Measurements from ENCODE around the gene LBHD2. TPM values are rescaled to one million over a fixed set of nuclear protein-coding genes. Genes with fewer than 3 reads are reported as not detected.
A peak's percentile ranks its signal among the peaks of the same experiment; 100 is the strongest.

LBHD2 gene
- total and polyA plus RNA-seq, 8 donors = not detected

DNA sequence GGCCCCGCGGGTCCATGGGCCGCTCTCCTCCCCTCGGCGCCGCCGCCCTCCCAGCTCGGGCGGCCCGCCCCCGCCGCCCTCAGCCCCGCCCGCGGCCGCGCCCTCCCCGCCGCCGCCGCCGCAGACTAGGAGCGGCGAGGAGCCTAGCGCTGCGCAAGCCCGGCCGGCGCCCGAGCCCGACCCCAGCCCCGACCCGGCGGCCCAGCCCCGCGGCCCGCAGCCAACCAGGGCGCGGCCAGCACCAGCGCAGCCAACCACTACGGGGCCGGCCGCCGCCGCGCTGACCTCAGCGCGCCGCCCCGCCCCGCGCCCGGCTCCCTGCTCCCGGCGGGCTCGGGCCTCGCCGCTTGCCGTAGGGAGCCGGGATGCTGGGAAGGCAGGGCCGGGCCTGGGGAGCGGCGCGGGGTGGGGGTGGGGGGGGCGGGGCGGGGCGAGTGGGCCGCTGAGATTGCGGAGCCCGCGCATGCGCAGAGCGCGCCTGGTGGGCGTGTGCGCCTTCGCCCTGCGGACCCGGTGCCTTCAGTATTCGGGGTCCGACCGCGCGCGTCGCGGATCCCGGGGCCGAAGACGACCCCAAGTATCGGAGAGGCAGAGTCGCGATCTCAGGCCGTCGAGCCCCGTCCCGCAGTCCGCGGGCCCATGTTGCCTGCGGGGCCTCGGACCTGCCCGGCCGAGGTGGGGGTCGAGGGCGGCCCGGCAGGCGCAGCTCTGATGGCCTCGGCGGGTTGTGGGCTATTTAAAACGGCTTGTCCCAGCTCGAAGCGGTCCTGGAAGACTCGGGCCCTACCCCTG is 26.4 kb upstream of the LBHD2 start, which contains the start of gene CDC42BPB:
TSS of gene CDC42BPB (minus strand) at position 178 of the 792 bp plus-strand sequence. CDS start 376 bp downstream, outside the sequence.
- peaks cover 0 to 9% (median 0%) of the 10 kb centered on the region in 3 donors for H3K27me3 ChIP-seq
- TF ChIP-seq POLR2A (IDR thresholded peaks at IDR 0.05) = no peak
- TF ChIP-seq POLR2AphosphoS5 (IDR thresholded peaks at IDR 0.05) = peak in 2 of 3 donors; percentile 17
- TF ChIP-seq EP300 (IDR thresholded peaks at IDR 0.05) = no peak
- no peaks in the 10 kb centered on the region for H3K36me3 ChIP-seq
- peaks cover 25 to 59% (median 52%) of the 10 kb centered on the region in 4 donors for H3K4me1 ChIP-seq
- H3K27ac ChIP-seq = peak within 1 kb of the TSS; percentile 92 to 98 (median 96)
- peak within 1 kb of the TSS; percentile 87 to 96 (median 95) for H3K4me3 ChIP-seq
- H3K9me3 ChIP-seq = no peaks in the 10 kb centered on the region
- DNase-seq = peak; percentile 92 to 97
- 0 to 11% (median 1%) methylated on average over 4 to 113 of the region's 113 CpGs for WGBS, 5 donors
- intact Hi-C loops (cut with DNase I; ENCODE audit: low total_unique reads) = no loop called here

DNA sequence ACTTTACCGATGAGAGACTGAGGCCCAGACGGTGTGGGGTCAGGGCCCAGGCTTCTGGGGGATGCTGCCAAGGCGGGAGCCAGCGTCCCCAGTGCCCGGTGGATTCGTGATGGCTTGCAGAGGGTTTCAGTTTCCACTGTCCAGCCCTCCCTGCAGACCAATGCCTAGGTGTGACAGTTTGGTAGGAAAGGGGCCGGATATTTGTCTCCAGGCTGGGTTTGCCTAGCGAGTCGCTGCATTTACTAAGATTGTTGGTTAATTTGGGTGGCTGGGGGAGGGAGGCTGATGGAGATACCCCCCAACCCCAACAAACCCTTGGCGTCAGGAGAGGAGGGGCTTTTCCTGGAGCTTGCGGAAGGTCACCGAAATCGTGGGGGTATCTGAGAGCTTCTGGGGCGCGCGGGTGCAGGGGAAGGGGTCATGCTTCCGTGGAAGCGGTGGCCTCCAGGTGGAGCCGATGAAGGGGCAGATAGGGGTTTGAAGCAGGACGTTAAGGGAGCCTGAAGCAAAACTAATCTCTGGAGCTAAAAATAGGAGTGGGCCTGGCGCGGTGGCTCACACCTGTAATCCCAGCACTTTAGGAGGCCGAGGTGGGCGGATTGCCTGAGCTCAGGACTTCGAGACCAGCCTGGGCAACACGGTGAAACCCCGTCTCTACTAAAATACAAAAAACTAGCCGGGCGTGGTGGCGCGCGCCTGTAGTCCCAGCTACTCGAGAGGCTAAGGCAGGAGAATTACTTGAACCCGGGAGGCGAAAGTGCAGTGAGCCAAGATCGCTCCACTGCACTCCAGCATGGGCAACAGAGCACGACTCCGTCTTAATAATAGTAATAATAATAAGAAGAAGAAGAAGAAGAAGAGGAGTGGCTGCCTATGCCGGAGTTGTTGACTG is 25.6 kb upstream of the LBHD2 start:
- H3K36me3 ChIP-seq = no peaks in the 10 kb centered on the region
- TF ChIP-seq POLR2A (IDR thresholded peaks at IDR 0.05) (no peak), EP300 (IDR thresholded peaks at IDR 0.05) (no peak), POLR2AphosphoS5 (IDR thresholded peaks at IDR 0.05) (no peak)
- TF ChIP-seq, protein P1, sequence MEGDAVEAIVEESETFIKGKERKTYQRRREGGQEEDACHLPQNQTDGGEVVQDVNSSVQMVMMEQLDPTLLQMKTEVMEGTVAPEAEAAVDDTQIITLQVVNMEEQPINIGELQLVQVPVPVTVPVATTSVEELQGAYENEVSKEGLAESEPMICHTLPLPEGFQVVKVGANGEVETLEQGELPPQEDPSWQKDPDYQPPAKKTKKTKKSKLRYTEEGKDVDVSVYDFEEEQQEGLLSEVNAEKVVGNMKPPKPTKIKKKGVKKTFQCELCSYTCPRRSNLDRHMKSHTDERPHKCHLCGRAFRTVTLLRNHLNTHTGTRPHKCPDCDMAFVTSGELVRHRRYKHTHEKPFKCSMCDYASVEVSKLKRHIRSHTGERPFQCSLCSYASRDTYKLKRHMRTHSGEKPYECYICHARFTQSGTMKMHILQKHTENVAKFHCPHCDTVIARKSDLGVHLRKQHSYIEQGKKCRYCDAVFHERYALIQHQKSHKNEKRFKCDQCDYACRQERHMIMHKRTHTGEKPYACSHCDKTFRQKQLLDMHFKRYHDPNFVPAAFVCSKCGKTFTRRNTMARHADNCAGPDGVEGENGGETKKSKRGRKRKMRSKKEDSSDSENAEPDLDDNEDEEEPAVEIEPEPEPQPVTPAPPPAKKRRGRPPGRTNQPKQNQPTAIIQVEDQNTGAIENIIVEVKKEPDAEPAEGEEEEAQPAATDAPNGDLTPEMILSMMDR (IDR thresholded peaks at IDR 0.05) = no peak
- DNase-seq = no peak
- peaks cover 25 to 54% (median 49%) of the 10 kb centered on the region in 4 donors for H3K4me1 ChIP-seq
- H3K27ac ChIP-seq = peak overlapping the region; percentile 83 to 96 (median 86)
- peaks cover 0 to 9% (median 0%) of the 10 kb centered on the region in 3 donors for H3K27me3 ChIP-seq
- no peaks in the 10 kb centered on the region for H3K9me3 ChIP-seq
- H3K4me3 ChIP-seq = peak overlapping the region; percentile 63 to 96 (median 82)
- 40 to 51% (median 43%) methylated on average over 34 to 39 of the region's 39 CpGs for WGBS, 5 donors
- intact Hi-C loops (cut with DNase I; ENCODE audit: low total_unique reads) = no loop called here

DNA sequence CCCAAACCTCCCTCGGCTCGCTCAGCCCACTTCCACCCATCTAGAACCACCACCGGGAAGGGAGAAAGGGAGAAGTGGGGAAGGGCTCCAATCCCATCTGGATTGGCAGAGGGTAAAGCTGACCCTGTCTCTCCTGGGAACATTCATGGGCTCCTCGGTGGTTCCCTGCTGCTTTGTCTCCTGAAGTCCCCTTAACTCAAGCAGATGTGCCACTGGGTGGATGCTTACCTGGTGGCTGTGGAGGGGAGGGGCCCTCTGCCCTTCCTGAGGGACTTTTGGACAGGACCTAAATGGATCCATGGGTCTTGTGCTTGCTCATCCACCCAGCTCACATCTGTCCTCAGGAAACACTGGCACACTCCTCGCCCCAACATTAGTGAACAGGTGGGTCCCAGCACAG is 24.5 kb upstream of the LBHD2 start:
- DNase-seq = no peak
- Histone ChIP-seq H3K9me3 (no peaks in the 10 kb centered on the region), H3K27ac (no peak overlapping the region), H3K4me1 (peaks cover 25 to 45% (median 43%) of the 10 kb centered on the region in 4 donors), H3K27me3 (peaks cover 0 to 9% (median 0%) of the 10 kb centered on the region in 3 donors), H3K36me3 (no peaks in the 10 kb centered on the region), H3K4me3 (no peak overlapping the region)
- TF ChIP-seq POLR2A (IDR thresholded peaks at IDR 0.05) = no peak
- TF ChIP-seq POLR2AphosphoS5 (IDR thresholded peaks at IDR 0.05) = no peak
- TF ChIP-seq, protein P1 (IDR thresholded peaks at IDR 0.05) = no peak
- TF ChIP-seq EP300 (IDR thresholded peaks at IDR 0.05) = no peak
- intact Hi-C loops (cut with DNase I; ENCODE audit: low total_unique reads) = no loop called here
- WGBS, 5 donors = 68 to 92% (median 84%) methylated on average over 4 to 5 of the region's 5 CpGs

DNA sequence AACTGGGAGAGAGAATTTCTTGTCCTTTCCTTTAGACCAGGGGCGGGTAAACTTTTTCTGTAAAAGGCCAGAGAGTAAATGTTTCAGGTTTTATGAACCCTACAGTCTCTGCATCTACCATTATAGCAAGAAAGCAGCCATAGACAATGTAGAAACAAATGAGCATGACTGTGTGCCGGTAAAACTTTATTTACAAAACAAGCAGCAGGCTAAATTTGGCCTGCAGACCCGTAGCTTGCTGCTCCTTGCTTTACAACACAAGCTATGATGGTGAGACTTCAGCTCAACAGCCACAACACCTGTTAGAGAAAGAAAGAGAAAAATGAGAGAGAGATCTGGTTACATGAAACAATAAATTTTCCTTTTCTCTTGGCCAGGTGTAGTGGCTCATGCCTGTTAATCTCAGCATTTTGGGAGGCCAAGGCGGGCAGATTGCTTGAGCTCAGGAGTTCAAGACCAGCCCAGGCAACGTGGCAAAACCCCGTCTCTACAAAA is 22.5 kb upstream of the LBHD2 start:
- no peaks in the 10 kb centered on the region for H3K36me3 ChIP-seq
- 66 to 79% (median 71%) methylated on average over 6 of the region's 6 CpGs for whole genome bisulfite sequencing, 5 donors
- peaks cover 14 to 30% (median 24%) of the 10 kb centered on the region in 4 donors for H3K4me1 ChIP-seq
- no peaks in the 10 kb centered on the region for H3K9me3 ChIP-seq
- no peak overlapping the region for H3K27ac ChIP-seq
- no peak for DNase-seq
- TF ChIP-seq POLR2A (IDR thresholded peaks at IDR 0.05) = no peak
- TF ChIP-seq, protein P1 (IDR thresholded peaks at IDR 0.05) = no peak
- no peak for TF ChIP-seq EP300 (IDR thresholded peaks at IDR 0.05)
- TF ChIP-seq POLR2AphosphoS5 (IDR thresholded peaks at IDR 0.05) = no peak
- intact Hi-C loops (cut with DNase I; ENCODE audit: low total_unique reads) = no loop called here
- H3K4me3 ChIP-seq = no peak overlapping the region
- peaks cover 0 to 5% (median 0%) of the 10 kb centered on the region in 3 donors for H3K27me3 ChIP-seq
